ENCODE results near the gene NUPR1. TPM values are rescaled to one million over a fixed set of nuclear protein-coding genes. Genes with fewer than 3 reads are reported as not detected.

NUPR1 gene
- total and polyA plus RNA-seq, 4 donors: 8.0 to 828 (median 202) TPM

GRCh38 chr16:28504707-28505404, 33.9 kb downstream of the NUPR1 start:
- Histone ChIP-seq H3K4me1 (ENCODE audit: control insufficient read depth in 5 of 5, insufficient read depth in 5 of 5, low read length in 5 of 5) (peaks cover 0 to 7% (median 0%) of the 10 kb centered on the region in 5 donors), H3K27ac (ENCODE audit: low read depth in 1 of 2, low read length in 1 of 2) (no peak overlapping the region), H3K36me3 (ENCODE audit: control insufficient read depth in 4 of 4, insufficient read depth in 4 of 4, low read length in 4 of 4) (no peaks in the 10 kb centered on the region), H3K9ac (ENCODE audit: insufficient read depth in 1 of 2, low read length in 2 of 2) (no peak overlapping the region), H3K4me3 (no peak overlapping the region), H3K9me3 (ENCODE audit: control insufficient read depth in 4 of 4, insufficient read depth in 3 of 4, low read length in 3 of 4) (no peaks in the 10 kb centered on the region), H3K27me3 (ENCODE audit: control insufficient read depth in 3 of 3, insufficient read depth in 3 of 3, low read length in 2 of 3) (no peaks in the 10 kb centered on the region)
- ATAC-seq (ENCODE audit: insufficient read depth, low FRiP score): no peak
- no peak for DNase-seq
- no peak for TF ChIP-seq CTCF (IDR thresholded peaks at IDR 0.05; ENCODE audit: control extremely low read depth, extremely low read depth)
- 71 to 80% methylated on average over 8 of the region's 8 CpGs for WGBS, 2 donors

- Histone ChIP-seq H3K27me3 (ENCODE audit: control insufficient read depth in 3 of 3, insufficient read depth in 3 of 3, low read length in 2 of 3) (no peaks in the 10 kb centered on the region), H3K9me3 (ENCODE audit: control insufficient read depth in 4 of 4, insufficient read depth in 3 of 4, low read length in 3 of 4) (no peaks in the 10 kb centered on the region), H3K4me1 (ENCODE audit: control insufficient read depth in 5 of 5, insufficient read depth in 5 of 5, low read length in 5 of 5) (peaks cover 0 to 7% (median 0%) of the 10 kb centered on the region in 5 donors), H3K9ac (ENCODE audit: insufficient read depth in 1 of 2, low read length in 2 of 2) (no peak overlapping the region), H3K27ac (ENCODE audit: low read depth in 1 of 2, low read length in 1 of 2) (no peak overlapping the region), H3K36me3 (ENCODE audit: control insufficient read depth in 4 of 4, insufficient read depth in 4 of 4, low read length in 4 of 4) (no peaks in the 10 kb centered on the region), H3K4me3 (no peak overlapping the region)
- DNase-seq: no peak
- WGBS, 2 donors: 82 to 88% methylated on average over 15 of the region's 15 CpGs
- TF ChIP-seq CTCF (IDR thresholded peaks at IDR 0.05; ENCODE audit: control extremely low read depth, extremely low read depth): no peak
- no peak for ATAC-seq (ENCODE audit: insufficient read depth, low FRiP score)
Observed at GRCh38 chr16:28503470-28504259, 35.1 kb downstream of the NUPR1 start.

- TF ChIP-seq CTCF (IDR thresholded peaks at IDR 0.05; ENCODE audit: control extremely low read depth, extremely low read depth): no peak
- H3K4me1 ChIP-seq (ENCODE audit: control insufficient read depth in 5 of 5, insufficient read depth in 5 of 5, low read length in 5 of 5): peaks cover 0 to 4% (median 0%) of the 10 kb centered on the region in 5 donors
- no peak overlapping the region for H3K27ac ChIP-seq (ENCODE audit: low read depth in 1 of 2, low read length in 1 of 2)
- no peaks in the 10 kb centered on the region for H3K36me3 ChIP-seq (ENCODE audit: control insufficient read depth in 4 of 4, insufficient read depth in 4 of 4, low read length in 4 of 4)
- H3K9ac ChIP-seq (ENCODE audit: insufficient read depth in 1 of 2, low read length in 2 of 2): no peak overlapping the region
- H3K9me3 ChIP-seq (ENCODE audit: control insufficient read depth in 4 of 4, insufficient read depth in 3 of 4, low read length in 3 of 4): no peaks in the 10 kb centered on the region
- ATAC-seq (ENCODE audit: insufficient read depth, low FRiP score) (no peak), DNase-seq (no peak)
- WGBS, 2 donors: 68 to 70% methylated on average over 2 of the region's 2 CpGs
- no peaks in the 10 kb centered on the region for H3K27me3 ChIP-seq (ENCODE audit: control insufficient read depth in 3 of 3, insufficient read depth in 3 of 3, low read length in 2 of 3)
- H3K4me3 ChIP-seq: no peak overlapping the region
Observed at GRCh38 chr16:28502290-28502689, 36.5 kb downstream of the NUPR1 start.

Measured in lung (tissue), 12 donors.